GM10266 (cell line): ENCODE results near the gene ENKD1.
"Not testable (repeated sequence)": the region's sequence is repeated elsewhere in the genome, so short reads cannot be mapped to it uniquely, and the experiment has no call there.

Experiments
- DNase-seq: peaks from one replicate; pipeline ENCODE4 v3.0.0; 2012; ENCODE audit errors: extremely low spot score
- TF ChIP-seq, protein P1 (sequence below): IDR thresholded peaks from 2 replicates; pipeline ENCODE4 v1.5.1; 2012; ENCODE audit warnings: mild to moderate bottlenecking, low read depth; ENCODE audit not compliant: control insufficient read depth, insufficient read depth; ENCODE audit errors: missing control alignments

Gene ENKD1

DNA sequence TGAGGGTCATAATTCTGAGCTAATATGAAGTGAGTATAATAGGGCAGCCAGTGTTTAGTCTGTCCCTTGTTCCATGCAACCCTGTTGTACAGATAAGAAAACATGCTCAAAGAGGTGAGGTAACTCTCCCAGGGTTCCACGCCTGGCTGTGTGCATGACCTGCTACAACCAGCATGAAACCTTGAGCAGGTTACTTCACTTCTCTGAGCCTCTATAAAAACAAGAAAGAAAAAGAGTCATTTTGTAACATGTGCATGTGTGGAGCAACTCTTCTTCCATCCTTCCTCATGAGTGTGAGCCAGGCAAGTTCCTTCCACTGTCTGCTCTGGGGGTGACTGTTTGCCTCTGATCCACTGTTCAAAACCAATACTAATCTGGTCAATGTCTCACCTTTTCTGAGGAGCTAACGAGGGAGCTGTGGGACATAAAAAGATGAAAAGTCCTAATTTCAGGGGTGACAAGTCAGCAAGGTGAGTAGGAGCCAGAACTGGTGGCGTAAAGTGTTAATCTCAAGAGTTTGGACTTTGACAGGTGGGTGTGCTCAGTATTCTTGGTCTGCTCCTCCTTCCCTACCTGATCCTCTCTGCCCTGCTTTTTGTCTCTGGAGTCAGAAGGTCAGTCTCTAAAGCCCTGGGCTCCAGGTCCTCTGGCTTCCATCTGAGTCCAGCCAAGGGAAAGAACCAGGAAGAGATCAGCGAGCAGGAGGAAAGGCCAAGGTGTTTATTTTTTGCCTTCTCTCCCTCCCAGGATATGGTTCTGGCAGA lies 31.1 kb upstream of the ENKD1 start:
- no peak for DNase-seq
- TF ChIP-seq, protein P1, sequence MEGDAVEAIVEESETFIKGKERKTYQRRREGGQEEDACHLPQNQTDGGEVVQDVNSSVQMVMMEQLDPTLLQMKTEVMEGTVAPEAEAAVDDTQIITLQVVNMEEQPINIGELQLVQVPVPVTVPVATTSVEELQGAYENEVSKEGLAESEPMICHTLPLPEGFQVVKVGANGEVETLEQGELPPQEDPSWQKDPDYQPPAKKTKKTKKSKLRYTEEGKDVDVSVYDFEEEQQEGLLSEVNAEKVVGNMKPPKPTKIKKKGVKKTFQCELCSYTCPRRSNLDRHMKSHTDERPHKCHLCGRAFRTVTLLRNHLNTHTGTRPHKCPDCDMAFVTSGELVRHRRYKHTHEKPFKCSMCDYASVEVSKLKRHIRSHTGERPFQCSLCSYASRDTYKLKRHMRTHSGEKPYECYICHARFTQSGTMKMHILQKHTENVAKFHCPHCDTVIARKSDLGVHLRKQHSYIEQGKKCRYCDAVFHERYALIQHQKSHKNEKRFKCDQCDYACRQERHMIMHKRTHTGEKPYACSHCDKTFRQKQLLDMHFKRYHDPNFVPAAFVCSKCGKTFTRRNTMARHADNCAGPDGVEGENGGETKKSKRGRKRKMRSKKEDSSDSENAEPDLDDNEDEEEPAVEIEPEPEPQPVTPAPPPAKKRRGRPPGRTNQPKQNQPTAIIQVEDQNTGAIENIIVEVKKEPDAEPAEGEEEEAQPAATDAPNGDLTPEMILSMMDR, result no peak

DNA sequence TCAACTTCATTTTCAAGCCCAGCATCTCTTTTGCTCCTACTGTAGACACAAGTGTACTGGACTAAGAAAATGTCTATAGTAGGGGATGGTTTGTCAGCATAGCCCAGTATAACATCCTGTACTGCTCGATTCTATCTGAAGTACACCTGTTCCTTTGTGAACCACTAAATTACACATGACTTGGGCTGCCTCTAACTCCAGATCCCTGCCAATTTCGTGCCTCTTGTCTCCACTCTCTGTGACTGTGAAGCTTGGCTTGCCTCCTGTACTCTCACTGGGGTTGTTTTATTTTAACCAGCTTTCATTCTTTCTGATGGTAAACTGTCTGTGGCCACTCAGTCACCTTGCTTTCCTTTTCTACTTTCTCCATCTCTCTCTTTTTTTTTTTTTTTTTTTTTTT lies 28.1 kb upstream of the ENKD1 start:
- TF ChIP-seq, protein P1, result no peak
- no peak for DNase-seq

DNA sequence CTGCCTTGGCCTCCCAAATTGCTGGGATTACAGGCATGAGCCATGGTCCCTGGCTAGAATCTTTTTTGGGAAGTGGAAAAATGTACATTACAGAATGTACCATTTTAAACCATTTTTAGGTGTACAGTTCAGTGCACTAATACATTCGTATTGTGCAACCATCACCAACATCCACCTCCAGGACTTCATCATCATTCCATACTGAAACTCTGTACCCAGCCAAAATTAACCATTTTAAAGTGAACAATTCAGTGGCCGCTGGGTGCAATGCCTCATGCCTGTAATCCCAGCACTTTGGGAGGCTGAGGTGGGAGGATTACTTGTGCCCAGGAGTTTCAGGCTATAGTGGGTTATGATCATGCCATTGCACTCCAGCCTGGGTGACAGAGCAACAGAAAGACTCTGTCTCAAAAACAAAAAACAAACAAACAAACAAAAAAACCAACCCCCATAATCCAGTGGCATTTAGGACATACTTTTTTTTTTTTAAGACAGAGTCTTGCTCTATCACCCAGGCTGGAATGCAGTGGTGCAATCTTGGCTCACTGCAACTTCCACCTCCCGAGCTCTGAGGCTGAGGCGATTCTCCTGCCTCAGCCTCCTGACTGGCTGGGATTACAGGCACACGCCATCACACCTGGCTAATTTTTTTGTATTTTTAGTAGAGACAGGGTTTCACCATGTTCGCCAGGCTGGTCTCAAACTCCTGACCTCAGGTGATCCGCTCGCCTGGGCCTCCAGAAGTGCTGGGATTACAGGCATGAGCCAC lies 27.2 kb upstream of the ENKD1 start:
- not testable (repeated sequence) for DNase-seq

DNA sequence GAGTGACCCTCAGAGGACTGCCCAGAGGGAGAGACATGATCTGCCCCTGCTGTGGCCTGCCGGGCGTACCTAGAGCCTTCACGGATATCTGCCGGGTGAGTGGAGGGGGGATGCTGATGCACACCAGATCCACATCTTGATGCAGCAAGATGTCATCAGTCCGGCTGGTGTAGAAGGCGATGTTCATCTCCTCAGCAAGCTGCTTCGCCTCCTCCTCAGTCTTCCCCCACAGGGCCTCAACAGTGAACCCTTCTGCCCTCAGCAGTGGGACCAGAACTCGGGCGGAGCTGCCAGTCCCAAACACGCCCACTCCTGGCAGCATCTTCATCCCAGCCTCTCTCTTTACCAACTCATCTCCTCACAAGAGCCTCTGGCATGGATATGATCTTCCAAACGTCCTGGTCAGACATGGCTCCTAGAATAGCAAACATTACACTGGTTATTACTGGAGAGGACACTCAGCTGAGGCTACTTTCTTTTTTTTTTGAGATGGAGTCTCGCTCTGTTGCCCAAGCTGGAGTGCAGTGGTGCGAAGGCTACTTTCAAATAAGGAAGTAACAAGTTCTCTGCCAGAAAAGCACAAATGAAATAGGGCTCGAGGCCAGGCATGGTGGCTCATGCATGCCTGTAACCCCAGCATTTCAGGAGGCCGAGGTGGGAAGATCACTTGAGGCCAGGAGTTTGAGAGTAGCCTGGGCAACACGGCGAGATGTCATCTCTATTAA lies 19.0 kb upstream of the ENKD1 start:
- TF ChIP-seq, protein P1, result no peak
- no peak for DNase-seq

DNA sequence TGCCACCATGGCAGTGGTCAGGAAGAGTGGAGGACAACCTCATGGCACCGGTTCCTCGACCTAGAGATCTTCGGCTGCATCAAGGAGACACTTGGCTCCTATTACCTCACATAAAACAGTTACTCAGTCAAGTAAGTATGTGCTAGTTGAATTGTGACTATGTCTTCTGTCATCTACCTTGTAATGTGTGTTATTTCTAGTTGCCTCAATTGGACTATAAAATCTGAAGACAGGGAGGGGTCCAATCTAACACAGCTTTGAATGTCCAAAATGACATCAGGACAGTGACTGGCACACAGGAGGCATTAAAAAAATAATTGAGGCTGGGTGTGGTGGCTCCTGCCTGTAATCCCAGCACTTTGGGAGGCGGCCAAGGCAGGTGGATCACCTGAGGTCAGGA lies 17.2 kb upstream of the ENKD1 start:
- TF ChIP-seq, protein P1, result no peak
- DNase-seq, result no peak

DNA sequence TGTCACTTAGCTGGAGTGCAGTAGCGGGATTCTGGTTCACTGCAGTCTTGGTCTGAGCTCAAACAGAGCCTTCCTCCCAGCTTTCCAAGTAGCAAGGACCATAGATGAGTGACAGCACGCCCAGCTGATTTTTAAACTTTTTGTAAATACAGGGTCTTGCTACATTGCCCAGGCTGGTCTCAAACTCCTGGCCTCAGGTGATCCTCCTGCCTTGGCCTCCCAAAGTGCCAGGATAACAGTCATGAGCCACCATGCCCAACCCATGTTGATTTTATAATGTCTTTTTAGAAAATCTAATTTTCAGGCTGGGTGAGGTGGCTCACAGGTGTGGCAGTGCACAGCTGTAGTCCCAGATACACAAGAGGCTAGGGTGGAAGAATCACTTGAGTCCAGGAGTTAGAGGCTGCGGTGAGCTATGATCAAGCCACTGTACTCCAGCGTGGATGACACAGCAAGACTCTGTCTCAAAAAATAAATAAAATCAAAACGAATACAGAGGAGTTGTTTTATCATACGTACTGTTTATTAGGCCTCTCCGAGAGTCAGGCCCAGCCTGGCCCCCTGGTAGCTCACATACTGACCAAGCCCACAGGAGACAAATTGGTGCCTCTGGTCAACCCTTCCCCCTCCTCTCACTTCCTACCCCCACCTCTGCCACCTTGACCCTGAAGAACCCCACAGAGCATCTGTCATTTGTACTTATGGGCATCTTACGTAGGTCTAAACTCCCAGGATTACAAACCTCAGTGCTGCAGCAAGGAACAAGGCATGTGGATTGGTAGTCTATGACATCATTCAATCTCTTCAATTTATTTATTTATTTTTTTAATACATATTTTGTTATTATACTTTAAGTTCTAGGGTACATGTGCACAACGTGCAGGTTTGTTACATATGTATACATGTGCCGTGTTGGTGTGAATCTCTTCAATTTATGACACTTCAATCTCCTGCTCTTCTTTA lies 13.7 kb upstream of the ENKD1 start:
- DNase-seq, result no peak
- TF ChIP-seq, protein P1, result no peak

DNA sequence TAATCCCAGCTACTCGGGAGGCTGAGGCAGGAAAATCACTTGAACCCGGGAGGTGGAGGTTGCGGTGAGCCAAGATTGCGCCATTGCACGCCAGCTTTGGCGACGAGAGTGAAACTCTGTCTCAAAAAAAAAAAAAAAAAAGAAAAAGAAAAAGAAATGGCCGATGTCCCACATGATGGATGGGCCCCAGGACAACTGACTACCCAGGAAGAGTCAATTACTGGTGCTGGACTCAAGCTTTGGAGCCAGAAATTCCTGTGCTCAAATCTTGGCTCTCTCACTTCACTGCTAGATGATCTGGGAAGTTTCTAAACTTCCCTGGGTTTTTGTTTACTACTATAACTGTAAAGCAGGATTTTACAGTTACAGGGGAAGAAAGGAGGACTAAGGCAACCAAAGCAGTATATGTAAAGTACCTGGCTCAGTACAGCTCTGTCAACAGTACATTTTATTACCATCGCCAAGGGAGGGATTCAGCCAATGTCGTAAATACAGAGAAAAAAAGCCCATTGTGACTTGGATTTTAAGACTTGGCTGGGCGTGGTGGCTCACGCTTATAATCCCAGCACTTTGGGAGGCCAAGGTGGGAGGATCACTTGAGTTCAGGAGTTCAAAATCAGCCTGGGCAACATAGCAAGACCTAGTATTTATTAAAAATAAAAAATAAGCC lies 11.9 kb upstream of the ENKD1 start:
- no peak for DNase-seq
- TF ChIP-seq, protein P1, result no peak
